ENCODE measurements around the gene SIK2. TPM values are rescaled to one million over a fixed set of nuclear protein-coding genes. Genes with fewer than 3 reads are reported as not detected.

Gene SIK2
- total and polyA plus RNA-seq, 2 donors from 2014 or later = 6.4 to 40.1 TPM

GRCh38 chr11:111637885-111638284 is 35.6 kb downstream of the SIK2 start:
- no peak for DNase-seq
- H3K27ac ChIP-seq (ENCODE audit: low read depth in 2 of 2, low read length in 2 of 2) = no peak overlapping the region
- H3K36me3 ChIP-seq (ENCODE audit: control insufficient read depth in 2 of 3, insufficient read depth in 3 of 3, low read length in 3 of 3) = peaks cover 0 to 3% (median 0%) of the 10 kb centered on the region in 3 donors
- intact Hi-C loops (cut with DNase I) = no loop called here
- no peak for FAIRE-seq
- H3K9me3 ChIP-seq (ENCODE audit: control insufficient read depth in 2 of 3, insufficient read depth in 1 of 3, low read length in 3 of 3) = no peaks in the 10 kb centered on the region
- TF ChIP-seq CTCF (IDR thresholded peaks at IDR 0.05; ENCODE audit: borderline replicate concordance, extremely low read depth, insufficient read depth) = no peak
- H3K4me3 ChIP-seq (ENCODE audit: low read length in 3 of 3) = no peak overlapping the region
- H3K4me1 ChIP-seq (ENCODE audit: control insufficient read depth in 2 of 3, insufficient read depth in 2 of 3, low read depth in 1 of 3, low read length in 3 of 3) = peaks cover 0 to 33% (median 16%) of the 10 kb centered on the region in 3 donors
- no peak overlapping the region for H3K9ac ChIP-seq (ENCODE audit: low read length in 3 of 3)
- H3K27me3 ChIP-seq (ENCODE audit: control insufficient read depth, insufficient read depth, low read length) = no peaks in the 10 kb centered on the region

DNA sequence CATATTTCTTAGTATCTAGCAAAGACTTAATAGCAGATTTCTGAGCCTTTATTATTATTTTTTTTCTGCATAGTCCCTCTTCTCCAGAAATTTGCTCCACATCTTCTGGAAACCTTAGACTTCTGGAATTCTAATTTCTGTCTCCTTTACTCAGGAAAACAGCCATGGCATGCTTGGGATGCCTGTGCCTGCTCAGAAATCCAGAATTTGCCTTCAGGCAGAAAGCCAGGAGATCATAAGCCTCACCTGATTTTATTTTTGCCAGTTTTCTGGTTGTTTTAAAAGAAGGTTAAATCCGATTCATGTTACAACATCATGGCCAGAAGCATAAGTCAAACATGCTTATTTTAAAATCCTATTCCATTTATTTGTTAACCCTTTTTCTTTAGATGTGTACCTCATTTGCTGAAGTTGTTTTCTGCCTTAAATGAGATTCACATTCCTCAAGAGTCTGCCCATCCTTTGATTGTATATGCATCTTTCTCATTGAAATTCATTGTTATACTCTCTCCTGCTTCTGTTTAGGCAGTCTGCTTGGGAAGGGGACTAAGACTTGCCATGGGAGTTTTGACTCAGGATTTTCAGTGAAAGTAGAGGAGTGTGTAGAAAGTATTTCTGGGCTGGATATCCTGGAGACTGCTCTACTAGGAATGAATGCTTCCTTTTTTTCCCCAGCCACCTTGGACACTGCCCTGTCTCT is 37.1 kb downstream of the SIK2 start:
- Histone ChIP-seq H3K27ac (ENCODE audit: low read depth in 2 of 2, low read length in 2 of 2) (no peak overlapping the region), H3K9me3 (ENCODE audit: control insufficient read depth in 2 of 3, insufficient read depth in 1 of 3, low read length in 3 of 3) (no peaks in the 10 kb centered on the region), H3K27me3 (ENCODE audit: control insufficient read depth, insufficient read depth, low read length) (no peaks in the 10 kb centered on the region), H3K4me3 (ENCODE audit: low read length in 3 of 3) (no peak overlapping the region), H3K36me3 (ENCODE audit: control insufficient read depth in 2 of 3, insufficient read depth in 3 of 3, low read length in 3 of 3) (peaks cover 0 to 3% (median 0%) of the 10 kb centered on the region in 3 donors), H3K9ac (ENCODE audit: low read length in 3 of 3) (no peak overlapping the region), H3K4me1 (ENCODE audit: control insufficient read depth in 2 of 3, insufficient read depth in 2 of 3, low read depth in 1 of 3, low read length in 3 of 3) (peaks cover 0 to 27% (median 14%) of the 10 kb centered on the region in 3 donors)
- no peak for TF ChIP-seq CTCF (IDR thresholded peaks at IDR 0.05; ENCODE audit: borderline replicate concordance, extremely low read depth, insufficient read depth)
- intact Hi-C loops (cut with DNase I) = no loop called here
- DNase-seq (no peak), FAIRE-seq (no peak)

DNA sequence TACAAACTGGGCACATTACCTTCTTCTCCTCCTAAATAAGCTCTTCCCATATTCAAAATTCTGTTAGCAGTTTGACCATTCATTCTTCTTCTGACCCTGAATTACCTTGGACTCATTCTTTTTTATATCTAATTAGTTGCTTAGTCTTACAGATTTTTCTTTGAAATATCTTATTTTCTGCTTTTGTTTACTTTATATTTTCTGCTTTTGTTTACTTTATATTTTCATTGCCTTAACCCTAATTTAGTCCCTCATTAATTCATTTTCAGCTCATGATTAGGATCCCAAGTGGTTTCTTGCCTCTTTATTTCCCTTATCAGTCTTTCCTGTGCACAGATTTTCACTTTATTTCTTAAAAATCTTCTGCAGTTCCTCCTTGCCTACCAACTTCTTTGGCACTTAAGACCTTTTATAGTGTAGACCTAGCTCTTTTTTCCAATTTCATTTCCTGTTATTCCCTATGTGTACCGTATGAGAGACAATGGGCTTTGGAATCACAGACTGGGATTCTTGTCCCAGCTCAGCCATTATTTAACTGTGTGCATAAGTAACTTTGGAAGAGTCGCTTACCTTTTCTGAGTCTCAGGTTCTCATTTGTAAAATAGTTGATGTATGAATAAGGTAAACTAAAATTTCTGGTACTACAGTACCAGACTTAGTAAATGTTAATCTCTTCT is 39.2 kb downstream of the SIK2 start:
- no peaks in the 10 kb centered on the region for H3K9me3 ChIP-seq (ENCODE audit: control insufficient read depth in 2 of 3, insufficient read depth in 1 of 3, low read length in 3 of 3)
- DNase-seq = no peak
- TF ChIP-seq CTCF (IDR thresholded peaks at IDR 0.05; ENCODE audit: borderline replicate concordance, extremely low read depth, insufficient read depth) = no peak

More for the DNA sequence above, 39.2 kb downstream of the SIK2 start:
- Histone ChIP-seq H3K27me3 (ENCODE audit: control insufficient read depth, insufficient read depth, low read length) (no peaks in the 10 kb centered on the region), H3K4me1 (ENCODE audit: control insufficient read depth in 2 of 3, insufficient read depth in 2 of 3, low read depth in 1 of 3, low read length in 3 of 3) (peaks cover 0 to 21% (median 9%) of the 10 kb centered on the region in 3 donors), H3K9ac (ENCODE audit: low read length in 3 of 3) (no peak overlapping the region), H3K27ac (ENCODE audit: low read depth in 2 of 2, low read length in 2 of 2) (no peak overlapping the region), H3K36me3 (ENCODE audit: control insufficient read depth in 2 of 3, insufficient read depth in 3 of 3, low read length in 3 of 3) (peaks cover 0 to 3% (median 0%) of the 10 kb centered on the region in 3 donors), H3K4me3 (ENCODE audit: low read length in 3 of 3) (no peak overlapping the region)
- no peak for FAIRE-seq
- intact Hi-C loops (cut with DNase I) = no loop called here

Data from kidney (tissue), 14 donors.